Sigmoid colon (tissue), 7 donors: Measurements from ENCODE around the gene AAMDC. TPM values are rescaled to one million over a fixed set of nuclear protein-coding genes. Genes with fewer than 3 reads are reported as not detected.

Experiments used
- DNase-seq: peaks from one replicate; pipeline ENCODE4 v3.0.0-alpha.2; 2019
- H3K27ac ChIP-seq, 4 donors: fragments of 200-600 bp; sonication (generic); one replicate each; pipeline ENCODE4 v1.5.1; 2016 to 2019; ENCODE audit warnings: mild to moderate bottlenecking in 1 of 4
- H3K27me3 ChIP-seq, 3 donors: fragments of 200-600 bp; sonication (generic); one replicate each; pipeline ENCODE4 v1.5.1; 2019; ENCODE audit warnings: mild to moderate bottlenecking in 1 of 3
- H3K36me3 ChIP-seq, 4 donors: fragments of 200-600 bp; sonication (generic); one replicate each; pipeline ENCODE4 v1.5.1; 2016 to 2019
- H3K4me1 ChIP-seq, 4 donors: fragments of 200-600 bp; sonication (generic); one replicate each; pipeline ENCODE4 v1.5.1; 2017 to 2019
- H3K4me3 ChIP-seq, 4 donors: fragments of 200-600 bp; sonication (generic); one replicate each; pipeline ENCODE4 v1.5.1; 2017 to 2019; ENCODE audit warnings: mild to moderate bottlenecking in 2 of 4, moderate library complexity in 1 of 4
- H3K9me3 ChIP-seq, 4 donors: fragments of 200-600 bp in 3 of 4; sonication (generic) in 3 of 4; one replicate each; pipeline versions ENCODE4 v1.5.1 to v1.6.1; 2013 to 2019
- CTCF ChIP-seq, 4 experiments: fragments of 450-650 bp in 3 of 4; fragments of 200-600 bp in 1 of 4; IDR thresholded peaks; one replicate each; pipeline ENCODE4 v1.5.1; 2016 to 2019; ENCODE audit warnings: antibody characterized with exemption in 4 of 4, mild to moderate bottlenecking in 3 of 4, moderate library complexity in 2 of 4
- EP300 ChIP-seq, 4 donors: sonication (generic); formaldehyde crosslinking; IDR thresholded peaks; one replicate each; pipeline ENCODE4 v1.6.1; 2017; ENCODE audit warnings: antibody characterized with exemption in 4 of 4
- POLR2A ChIP-seq, 2 donors: fragments of 450-650 bp; IDR thresholded peaks; one replicate each; pipeline ENCODE4 v1.6.1; 2016; ENCODE audit warnings: antibody characterized with exemption in 2 of 2, mild to moderate bottlenecking in 2 of 2, moderate library complexity in 2 of 2
- POLR2AphosphoS5 ChIP-seq, 4 donors: sonication (generic); formaldehyde crosslinking; IDR thresholded peaks; one replicate each; pipeline ENCODE4 v1.6.1; 2017; ENCODE audit warnings: antibody characterized with exemption in 4 of 4
- WGBS, 2 donors: extraction: QIAGEN DNeasy Blood & Tissue Kit; methylation state at CpG; one replicate each; pipeline ENCODE4 v1.1.7; 2013; 5-methylcytosine and 5-hydroxymethylcytosine counted together
- intact Hi-C: fragments of 100-400 bp; cut with DNase I; formaldehyde crosslinking; loops from one replicate; pipeline ENCODE4 v1.15.1; 2023
- polyA plus RNA-seq, 3 donors: library from polyadenylated mRNA; stranded (reverse); fragments of 200-250 nt; gene quantifications; one replicate each; pipeline ENCODE4 v1.2.3, GENCODE V29; 2013
- total RNA-seq, 4 donors: library from RNA; depleted of rRNA; stranded (reverse); fragments of >200 nt; gene quantifications; one replicate each; pipeline ENCODE4 v1.1.0, GENCODE V29; 2016
- donor health status: healthy with polysubstance abuse.
- donor health status: Bipolar disorder and iron deficiency.
- donor health status: healthy.

Gene AAMDC
- total and polyA plus RNA-seq, 7 donors: 29.1 to 85.3 (median 46.7) TPM

DNA sequence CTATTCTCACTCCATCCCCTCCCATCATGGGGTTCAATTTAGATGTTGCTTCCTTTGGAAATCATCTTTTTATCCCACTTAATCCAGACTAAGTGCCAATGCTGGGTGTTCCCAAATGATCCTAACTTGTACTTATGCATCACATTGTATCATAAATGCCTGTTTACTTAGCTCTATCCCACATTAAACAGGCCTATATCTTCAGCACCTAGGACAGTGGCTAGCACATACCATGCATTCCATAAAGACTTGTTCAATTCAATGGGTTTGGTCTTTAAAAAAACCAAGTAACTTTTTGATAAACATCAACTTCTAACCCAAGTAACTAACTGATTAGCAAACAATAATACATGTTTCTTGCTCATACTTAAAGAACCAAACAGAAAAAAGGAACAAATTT lies 41.0 kb upstream of the AAMDC start:
- no peaks in the 10 kb centered on the region for H3K36me3 ChIP-seq
- H3K27ac ChIP-seq: no peak overlapping the region
- H3K4me3 ChIP-seq: no peak overlapping the region
- peaks cover 0 to 13% (median 5%) of the 10 kb centered on the region in 4 donors for H3K4me1 ChIP-seq
- no peak for TF ChIP-seq POLR2A (IDR thresholded peaks at IDR 0.05)
- TF ChIP-seq EP300 (IDR thresholded peaks at IDR 0.05): no peak
- TF ChIP-seq CTCF (IDR thresholded peaks at IDR 0.05): no peak
- TF ChIP-seq POLR2AphosphoS5 (IDR thresholded peaks at IDR 0.05): no peak
- H3K9me3 ChIP-seq: no peaks in the 10 kb centered on the region
- intact Hi-C loops: no loop called here
- DNase-seq: no peak
- H3K27me3 ChIP-seq: no peaks in the 10 kb centered on the region

DNA sequence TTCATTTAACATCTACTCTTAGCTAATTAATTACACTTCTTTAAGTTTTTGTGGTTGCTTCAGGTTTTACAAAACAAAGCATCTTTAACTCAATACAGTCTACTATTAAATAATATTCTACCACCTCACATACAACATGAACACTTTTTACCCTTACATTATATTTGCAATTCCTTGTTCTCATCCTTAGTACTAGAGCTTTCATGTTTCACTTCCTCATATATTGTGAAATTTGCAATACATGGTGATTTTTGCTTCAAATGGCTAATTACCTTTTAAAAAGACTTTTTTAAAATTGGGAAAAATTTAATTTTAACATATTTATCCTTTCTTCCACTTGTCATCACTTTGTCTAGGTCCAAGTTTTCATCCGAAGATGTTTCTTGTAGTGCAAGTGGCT lies 37.9 kb upstream of the AAMDC start:
- 87 to 98% methylated on average over 1 of the region's 1 CpG for WGBS, 2 donors
- intact Hi-C loops: no loop called here
- H3K4me1 ChIP-seq: peaks cover 0 to 13% (median 6%) of the 10 kb centered on the region in 4 donors
- no peak overlapping the region for H3K4me3 ChIP-seq
- TF ChIP-seq POLR2A (IDR thresholded peaks at IDR 0.05) (no peak), EP300 (IDR thresholded peaks at IDR 0.05) (no peak), CTCF (IDR thresholded peaks at IDR 0.05) (no peak), POLR2AphosphoS5 (IDR thresholded peaks at IDR 0.05) (no peak)
- H3K9me3 ChIP-seq: no peaks in the 10 kb centered on the region
- DNase-seq: no peak
- no peaks in the 10 kb centered on the region for H3K36me3 ChIP-seq
- H3K27ac ChIP-seq: no peak overlapping the region
- no peaks in the 10 kb centered on the region for H3K27me3 ChIP-seq

- no peak for DNase-seq
- Histone ChIP-seq H3K27ac (no peak overlapping the region), H3K4me1 (peaks cover 0 to 12% (median 6%) of the 10 kb centered on the region in 4 donors), H3K27me3 (no peaks in the 10 kb centered on the region), H3K4me3 (no peak overlapping the region), H3K9me3 (no peaks in the 10 kb centered on the region), H3K36me3 (no peaks in the 10 kb centered on the region)
- intact Hi-C loops: no loop called here
- 67 to 84% methylated on average over 3 of the region's 3 CpGs for WGBS, 2 donors
- TF ChIP-seq EP300 (IDR thresholded peaks at IDR 0.05) (no peak), POLR2AphosphoS5 (IDR thresholded peaks at IDR 0.05) (no peak), CTCF (IDR thresholded peaks at IDR 0.05) (no peak), POLR2A (IDR thresholded peaks at IDR 0.05) (no peak)
Observed at GRCh38 chr11:77784572-77784971, 36.4 kb upstream of the AAMDC start.

- TF ChIP-seq CTCF (IDR thresholded peaks at IDR 0.05) (no peak), POLR2A (IDR thresholded peaks at IDR 0.05) (no peak), POLR2AphosphoS5 (IDR thresholded peaks at IDR 0.05) (no peak), EP300 (IDR thresholded peaks at IDR 0.05) (no peak)
- H3K9me3 ChIP-seq: no peaks in the 10 kb centered on the region
- no peak overlapping the region for H3K4me3 ChIP-seq
- 92 to 94% methylated on average over 11 of the region's 11 CpGs for WGBS, 2 donors
- no peaks in the 10 kb centered on the region for H3K36me3 ChIP-seq
- no peak for DNase-seq
- H3K4me1 ChIP-seq: peaks cover 0 to 11% (median 5%) of the 10 kb centered on the region in 4 donors
- intact Hi-C loops: no loop called here
- H3K27ac ChIP-seq: no peak overlapping the region
- H3K27me3 ChIP-seq: no peaks in the 10 kb centered on the region
Observed at GRCh38 chr11:77789061-77789730, 31.7 kb upstream of the AAMDC start.
